ENCODE results near the gene ALDH1A1.

GRCh38 chr9:72977670-72978069 is 24.8 kb upstream of the ALDH1A1 start:
- TF ChIP-seq EZH2phosphoT487 (IDR thresholded peaks at IDR 0.05; ENCODE audit: borderline replicate concordance, low read depth, low read length), result no peak
- TF ChIP-seq CTCF (conservative IDR thresholded peaks at IDR 0.05; ENCODE audit: low read length), result no peak
